WTC11 (cell line): ENCODE measurements around the gene VWA3B.

Experiments used
- CBFB ChIP-seq: sonication (generic); formaldehyde crosslinking; IDR thresholded peaks from 2 replicates; pipeline ENCODE4 v1.8.1; 2022; ENCODE audit warnings: mild to moderate bottlenecking, low read depth, missing genetic modification reagents
- ETV6 ChIP-seq: sonication (generic); formaldehyde crosslinking; IDR thresholded peaks from 2 replicates; pipeline ENCODE4 v1.8.1; 2022; ENCODE audit warnings: mild to moderate bottlenecking, missing genetic modification reagents
- FOXK1 ChIP-seq: sonication (generic); formaldehyde crosslinking; IDR thresholded peaks from 2 replicates; pipeline ENCODE4 v1.8.0; 2022; ENCODE audit warnings: mild to moderate bottlenecking, moderate library complexity, missing genetic modification reagents
- IRF2 ChIP-seq: sonication (generic); formaldehyde crosslinking; IDR thresholded peaks from 2 replicates; pipeline ENCODE4 v1.8.0; 2022; ENCODE audit warnings: low read depth, missing genetic modification reagents, borderline replicate concordance
- KAT7 ChIP-seq: sonication (generic); formaldehyde crosslinking; IDR thresholded peaks from 2 replicates; pipeline ENCODE4 v1.8.1; 2023; ENCODE audit warnings: missing genetic modification reagents, mild to moderate bottlenecking, borderline replicate concordance
- NFYB ChIP-seq: sonication (generic); formaldehyde crosslinking; conservative IDR thresholded peaks from 2 replicates; pipeline ENCODE4 v1.8.0; 2022; ENCODE audit warnings: low read depth, missing genetic modification reagents
- NR2C2 ChIP-seq: sonication (generic); formaldehyde crosslinking; IDR thresholded peaks from 2 replicates; pipeline ENCODE4 v1.8.0; 2022; ENCODE audit warnings: mild to moderate bottlenecking, missing genetic modification reagents
- TF ChIP-seq, protein P1 (sequence below): fragments of 200-600 bp; IDR thresholded peaks from 2 replicates; pipeline ENCODE4 v1.8.0; 2022; ENCODE audit warnings: antibody characterized with exemption
- TF ChIP-seq, protein P2 (sequence below): sonication (generic); formaldehyde crosslinking; IDR thresholded peaks from 2 replicates; pipeline ENCODE4 v1.8.1; 2023; ENCODE audit warnings: mild to moderate bottlenecking, moderate library complexity, missing genetic modification reagents
- TF ChIP-seq, protein P3 (sequence below): sonication (generic); formaldehyde crosslinking; IDR thresholded peaks from 2 replicates; pipeline ENCODE4 v1.8.1; 2023; ENCODE audit warnings: mild to moderate bottlenecking, missing genetic modification reagents, moderate library complexity

DNA sequence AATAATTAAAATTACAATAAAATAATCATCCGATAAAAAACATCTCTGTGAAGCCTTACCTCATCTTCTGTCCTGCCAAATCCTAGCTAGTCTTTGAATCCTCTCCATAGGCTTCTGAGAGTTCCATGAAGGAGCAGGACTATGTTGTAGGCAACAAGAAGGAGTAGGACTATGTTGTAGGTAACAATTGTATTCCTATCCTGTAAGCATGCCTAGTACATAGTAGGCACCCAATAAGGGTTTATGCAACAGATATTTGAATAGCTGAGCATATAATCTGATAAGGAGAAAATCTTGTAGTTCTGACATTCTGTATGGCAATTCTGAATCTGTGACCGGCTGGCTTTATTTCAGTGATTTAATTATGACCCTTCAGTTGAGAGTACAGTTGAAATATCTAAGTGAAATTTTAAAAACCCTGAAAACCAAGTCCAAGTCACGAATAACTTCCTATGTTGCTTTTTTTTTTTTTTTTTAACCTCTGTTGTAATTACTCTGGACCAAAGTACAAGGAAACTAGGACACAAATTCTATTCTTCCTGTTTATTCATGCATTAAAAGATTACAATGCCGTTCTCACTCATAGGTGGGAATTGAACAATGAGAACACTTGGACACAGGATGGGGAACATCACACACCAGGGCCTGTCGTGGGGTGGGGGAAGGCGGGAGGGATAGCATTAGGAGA lies 27.8 kb downstream of the VWA3B start:
- TF ChIP-seq, protein P1, sequence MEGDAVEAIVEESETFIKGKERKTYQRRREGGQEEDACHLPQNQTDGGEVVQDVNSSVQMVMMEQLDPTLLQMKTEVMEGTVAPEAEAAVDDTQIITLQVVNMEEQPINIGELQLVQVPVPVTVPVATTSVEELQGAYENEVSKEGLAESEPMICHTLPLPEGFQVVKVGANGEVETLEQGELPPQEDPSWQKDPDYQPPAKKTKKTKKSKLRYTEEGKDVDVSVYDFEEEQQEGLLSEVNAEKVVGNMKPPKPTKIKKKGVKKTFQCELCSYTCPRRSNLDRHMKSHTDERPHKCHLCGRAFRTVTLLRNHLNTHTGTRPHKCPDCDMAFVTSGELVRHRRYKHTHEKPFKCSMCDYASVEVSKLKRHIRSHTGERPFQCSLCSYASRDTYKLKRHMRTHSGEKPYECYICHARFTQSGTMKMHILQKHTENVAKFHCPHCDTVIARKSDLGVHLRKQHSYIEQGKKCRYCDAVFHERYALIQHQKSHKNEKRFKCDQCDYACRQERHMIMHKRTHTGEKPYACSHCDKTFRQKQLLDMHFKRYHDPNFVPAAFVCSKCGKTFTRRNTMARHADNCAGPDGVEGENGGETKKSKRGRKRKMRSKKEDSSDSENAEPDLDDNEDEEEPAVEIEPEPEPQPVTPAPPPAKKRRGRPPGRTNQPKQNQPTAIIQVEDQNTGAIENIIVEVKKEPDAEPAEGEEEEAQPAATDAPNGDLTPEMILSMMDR, result no peak
- TF ChIP-seq NFYB (CRISPR knock-in tag) (no peak), CBFB (CRISPR knock-in tag) (no peak), KAT7 (no peak), FOXK1 (CRISPR knock-in tag) (no peak), IRF2 (CRISPR knock-in tag) (no peak), ETV6 (CRISPR knock-in tag) (no peak), NR2C2 (CRISPR knock-in tag) (no peak)
- TF ChIP-seq, protein P2, sequence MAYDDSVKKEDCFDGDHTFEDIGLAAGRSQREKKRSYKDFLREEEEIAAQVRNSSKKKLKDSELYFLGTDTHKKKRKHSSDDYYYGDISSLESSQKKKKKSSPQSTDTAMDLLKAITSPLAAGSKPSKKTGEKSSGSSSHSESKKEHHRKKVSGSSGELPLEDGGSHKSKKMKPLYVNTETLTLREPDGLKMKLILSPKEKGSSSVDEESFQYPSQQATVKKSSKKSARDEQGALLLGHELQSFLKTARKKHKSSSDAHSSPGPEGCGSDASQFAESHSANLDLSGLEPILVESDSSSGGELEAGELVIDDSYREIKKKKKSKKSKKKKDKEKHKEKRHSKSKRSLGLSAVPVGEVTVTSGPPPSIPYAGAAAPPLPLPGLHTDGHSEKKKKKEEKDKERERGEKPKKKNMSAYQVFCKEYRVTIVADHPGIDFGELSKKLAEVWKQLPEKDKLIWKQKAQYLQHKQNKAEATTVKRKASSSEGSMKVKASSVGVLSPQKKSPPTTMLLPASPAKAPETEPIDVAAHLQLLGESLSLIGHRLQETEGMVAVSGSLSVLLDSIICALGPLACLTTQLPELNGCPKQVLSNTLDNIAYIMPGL, result no peak
- TF ChIP-seq, protein P3, sequence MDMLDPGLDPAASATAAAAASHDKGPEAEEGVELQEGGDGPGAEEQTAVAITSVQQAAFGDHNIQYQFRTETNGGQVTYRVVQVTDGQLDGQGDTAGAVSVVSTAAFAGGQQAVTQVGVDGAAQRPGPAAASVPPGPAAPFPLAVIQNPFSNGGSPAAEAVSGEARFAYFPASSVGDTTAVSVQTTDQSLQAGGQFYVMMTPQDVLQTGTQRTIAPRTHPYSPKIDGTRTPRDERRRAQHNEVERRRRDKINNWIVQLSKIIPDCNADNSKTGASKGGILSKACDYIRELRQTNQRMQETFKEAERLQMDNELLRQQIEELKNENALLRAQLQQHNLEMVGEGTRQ (CRISPR knock-in tag), result no peak
